Activated CD4-positive, alpha-beta T cell treated with anti-CD3 and anti-CD28 coated beads, Interleukin-2, amount 50 U/mL, for 16 hours (primary cell): ENCODE results near the gene MRPS27.
"Not testable (repeated sequence)": the region's sequence is repeated elsewhere in the genome, so short reads cannot be mapped to it uniquely, and the experiment has no call there.

Source experiments
- DNase-seq: peaks from one replicate; pipeline ENCODE4 v3.0.0-alpha.2; 2020

MRPS27 gene

GRCh38 chr5:72325566-72326305, 5.7 kb upstream of the MRPS27 start:
- DNase-seq: no peak

GRCh38 chr5:72324189-72324825, 4.3 kb upstream of the MRPS27 start:
- no peak for DNase-seq

GRCh38 chr5:72319435-72319975, 535 bp downstream of the MRPS27 start:
- DNase-seq: peak; percentile 27

GRCh38 chr5:72314571-72315172, 5.4 kb downstream of the MRPS27 start:
- no peak for DNase-seq

- DNase-seq: no peak
Observed at GRCh38 chr5:72313141-72313540, 6.9 kb downstream of the MRPS27 start.

DNA sequence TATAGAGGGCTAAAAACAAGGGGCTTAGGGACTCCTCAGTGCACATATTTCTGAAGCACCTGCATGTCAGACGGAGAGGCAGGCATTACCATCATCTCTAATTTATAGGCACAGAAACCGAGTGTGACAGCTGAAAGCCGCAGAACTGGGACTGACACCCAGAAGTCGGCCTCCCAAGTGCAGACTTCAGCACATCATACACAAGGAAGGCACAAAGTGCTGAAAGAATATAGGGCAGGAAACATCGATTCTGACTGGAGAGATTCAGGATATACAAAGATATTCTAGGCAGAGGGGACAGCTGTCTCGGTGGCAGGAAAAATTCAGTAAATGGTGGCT, 11.2 kb downstream of the MRPS27 start:
- no peak for DNase-seq

DNA sequence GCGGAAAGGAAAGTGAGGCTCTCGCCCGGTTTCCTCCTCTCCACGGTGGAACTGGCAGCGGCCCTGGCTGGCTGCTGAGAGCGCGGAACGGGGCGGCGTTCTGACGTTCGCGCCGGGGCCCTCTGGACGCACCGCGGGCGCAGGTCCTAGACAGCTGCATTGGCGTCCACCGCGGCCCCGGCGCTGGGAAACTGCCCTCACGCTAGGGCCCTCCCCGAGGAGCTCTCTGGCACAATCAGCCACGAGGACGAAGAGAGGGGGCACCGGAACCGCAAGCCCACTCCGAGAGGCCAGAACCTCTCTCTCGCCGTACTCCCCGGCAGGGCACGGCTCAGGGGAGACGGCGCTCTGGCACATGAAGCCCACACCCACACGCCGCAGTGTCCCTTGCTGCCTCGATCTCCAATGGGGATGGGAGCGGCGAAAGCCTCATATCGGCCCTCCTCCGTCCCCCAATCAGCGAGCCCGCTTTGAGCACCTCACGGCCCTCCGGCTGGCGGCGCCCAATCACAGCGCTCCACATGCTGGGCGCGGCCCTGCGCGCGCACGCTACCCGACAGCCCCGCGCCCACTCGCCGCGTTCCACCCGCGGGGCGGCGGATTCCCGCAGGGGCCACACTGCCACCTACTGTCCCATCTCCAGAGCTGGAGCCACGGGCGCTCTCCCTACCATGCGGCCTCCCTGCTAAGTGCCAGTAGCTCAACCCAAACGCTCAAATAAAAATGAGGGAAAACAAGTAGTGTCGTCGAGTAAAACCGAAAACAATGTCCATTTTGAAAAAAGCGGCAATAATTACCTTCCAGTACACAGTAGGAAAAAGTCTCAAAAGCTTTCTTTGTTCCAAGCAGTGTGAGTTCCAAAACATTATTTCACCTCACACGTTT, 11.8 kb downstream of the MRPS27 start:
- peak; percentile 98 for DNase-seq

DNA sequence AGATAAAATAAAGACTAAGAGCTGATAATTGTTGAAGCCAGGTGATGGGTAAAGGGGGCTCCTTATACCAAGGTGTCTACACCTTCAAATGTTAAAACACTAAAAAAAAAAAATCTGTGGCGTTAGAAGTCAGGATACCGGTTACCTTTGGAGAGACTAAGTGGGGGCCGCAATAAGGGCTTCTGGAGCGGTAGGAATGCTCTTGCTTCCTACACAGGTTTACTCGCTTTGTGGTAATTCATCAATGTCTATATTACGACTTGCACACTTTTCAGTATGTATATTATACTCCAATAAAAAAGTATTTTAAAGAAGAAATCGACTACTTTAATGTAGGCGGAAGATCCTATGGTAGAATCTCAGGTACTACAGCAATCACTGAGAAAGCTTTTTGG, 12.5 kb downstream of the MRPS27 start:
- no peak for DNase-seq

GRCh38 chr5:72305194-72306142, 14.6 kb downstream of the MRPS27 start:
- DNase-seq: no peak

GRCh38 chr5:72302171-72302570, 17.9 kb downstream of the MRPS27 start:
- DNase-seq: no peak

DNA sequence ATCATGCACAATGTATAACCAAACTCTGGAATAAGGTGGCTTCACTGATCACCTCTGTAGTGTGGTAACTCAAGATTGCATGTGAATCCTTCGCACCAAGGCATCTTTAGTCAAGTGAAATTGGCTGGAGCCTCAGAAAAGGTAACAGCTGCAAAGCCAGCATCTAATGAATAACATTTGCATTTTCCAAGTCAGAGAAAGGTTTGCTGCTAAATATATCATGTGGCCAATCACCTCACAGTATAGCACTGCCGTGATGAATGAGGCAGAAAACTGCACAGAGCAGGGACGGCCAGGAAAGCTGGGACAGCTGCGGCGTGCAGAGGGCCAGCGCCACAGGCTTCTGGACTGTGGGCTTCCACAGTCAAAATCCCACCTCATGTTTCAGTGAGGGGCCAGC, 18.5 kb downstream of the MRPS27 start:
- no peak for DNase-seq

DNA sequence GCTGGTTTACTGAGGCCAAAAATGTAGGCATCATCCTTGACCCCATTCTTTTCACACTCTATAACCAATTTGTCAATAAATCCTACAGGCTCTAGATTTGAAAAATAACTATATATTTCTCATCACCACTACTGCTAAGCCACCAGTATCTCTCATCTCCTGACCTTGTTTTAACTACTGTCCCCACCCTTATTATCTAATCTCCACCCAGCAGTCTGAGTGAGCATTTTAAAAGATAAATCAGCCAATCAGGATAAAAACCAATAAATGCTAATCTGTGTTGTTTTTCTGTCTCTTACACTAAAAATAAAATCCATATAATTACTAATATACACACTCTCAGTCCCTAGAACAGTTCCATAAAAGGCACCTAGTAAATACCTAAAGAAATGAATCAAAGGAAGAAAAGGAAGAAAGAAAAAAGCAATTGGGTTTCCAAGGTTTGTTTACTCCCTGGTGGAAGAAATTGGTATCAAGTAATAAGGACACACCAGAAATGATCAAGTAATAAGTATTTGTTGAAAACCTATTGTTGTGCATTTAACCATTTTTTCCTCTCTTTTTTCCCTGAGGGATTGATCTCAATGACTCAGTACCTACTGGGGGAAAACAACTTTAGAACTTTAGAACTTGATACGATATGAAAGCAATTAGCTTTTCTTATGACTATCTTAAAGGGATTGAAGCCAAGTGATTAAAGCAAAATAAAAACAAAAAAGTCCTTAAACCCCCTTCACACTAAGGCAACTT, 19.3 kb downstream of the MRPS27 start:
- no peak for DNase-seq

- DNase-seq: no peak
Observed at GRCh38 chr5:72298711-72299110, 21.3 kb downstream of the MRPS27 start.

- not testable (repeated sequence) for DNase-seq
Observed at GRCh38 chr5:72298136-72298535, 21.9 kb downstream of the MRPS27 start.

DNA sequence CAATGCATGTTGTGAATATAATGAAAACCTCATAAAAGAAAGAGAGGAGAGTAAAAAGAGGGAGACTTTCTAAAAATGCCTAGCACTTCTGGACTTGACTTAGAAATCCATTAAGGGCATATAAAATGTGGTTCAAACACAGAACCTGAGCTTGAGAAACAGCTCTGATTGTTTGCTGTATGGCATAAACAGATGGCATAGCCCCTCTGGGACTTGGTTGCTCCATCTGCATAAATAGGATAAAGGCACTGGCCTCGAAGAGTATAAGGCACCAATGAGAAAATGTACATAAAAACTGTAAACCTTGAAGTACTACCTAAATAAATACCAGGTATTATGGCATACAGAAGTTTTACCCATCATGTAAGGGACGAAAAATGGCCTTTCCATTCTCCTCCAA, 23.8 kb downstream of the MRPS27 start:
- DNase-seq: no peak

DNA sequence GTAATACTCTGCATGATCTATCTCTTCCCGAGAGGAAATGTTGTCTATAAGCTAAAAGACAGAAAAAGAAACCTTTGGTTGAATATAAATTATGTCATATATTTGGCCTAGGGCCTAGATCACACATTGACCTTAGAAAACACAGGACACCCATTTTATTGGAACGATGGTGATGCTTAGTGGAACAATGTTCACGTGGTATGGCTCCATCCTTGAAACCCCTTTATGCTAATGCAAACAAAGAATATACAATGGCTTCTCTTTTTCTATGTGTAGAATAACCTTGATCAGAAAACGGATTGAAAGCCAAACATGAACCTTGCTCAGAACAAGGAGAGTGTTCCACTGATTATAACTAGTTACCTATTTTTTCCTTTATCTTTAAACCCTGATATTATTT, 24.5 kb downstream of the MRPS27 start:
- DNase-seq: no peak

GRCh38 chr5:72294473-72294872, 25.6 kb downstream of the MRPS27 start:
- DNase-seq: no peak

DNA sequence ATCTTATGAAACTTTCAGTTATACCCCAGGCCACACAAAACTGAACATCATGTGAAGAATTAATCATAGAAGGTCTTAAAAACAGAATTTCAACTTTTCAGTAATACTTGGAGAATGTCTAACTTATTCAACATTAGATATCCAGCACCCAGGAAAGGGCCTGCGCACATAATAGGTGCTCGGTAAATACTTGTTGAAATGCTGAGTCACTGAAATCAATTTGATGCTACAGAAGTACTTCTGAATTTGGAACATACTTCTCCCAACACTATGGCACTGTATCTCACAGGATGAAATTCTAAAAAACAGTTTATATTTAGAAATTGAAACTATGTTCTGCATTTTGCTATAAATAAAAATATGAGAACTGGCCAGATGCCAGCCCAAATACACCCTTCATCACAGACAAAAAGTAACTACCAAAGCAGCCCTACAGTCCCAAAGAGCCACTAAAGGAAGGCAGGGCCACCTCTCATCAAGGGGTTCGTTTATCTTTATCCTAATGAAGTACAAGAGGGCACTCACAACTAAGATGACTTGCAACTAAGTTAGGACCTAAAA, 26.5 kb downstream of the MRPS27 start:
- DNase-seq: no peak

- DNase-seq: no peak
Observed at GRCh38 chr5:72292411-72292810, 27.6 kb downstream of the MRPS27 start.

- no peak for DNase-seq
Observed at GRCh38 chr5:72291601-72292000, 28.4 kb downstream of the MRPS27 start.
